MCF 10A (cell line): ENCODE results near the gene HIPK4. TPM values are rescaled to one million over a fixed set of nuclear protein-coding genes. Genes with fewer than 3 reads are reported as not detected.

Experiments used
- BruUV-seq: library from RNA; stranded (reverse); fragments of 400-500 nt; replicated peaks from 2 replicates; lab custom pipeline; 2021; lab: Mats Ljungman, UMichigan
- CTCF ChIA-PET: fragments of 300-600 bp; sonication (Branson Sonifier 250); formaldehyde crosslinking; extraction: SDS; loops from one replicate; lab custom pipeline; 2021; ENCODE audit warnings: antibody characterized with exemption, inconsistent platforms; lab: Yijun Ruan, JAX
- POLR2A ChIA-PET: fragments of 300-600, 350-650 bp; sonication (Branson Sonifier 250); formaldehyde crosslinking; extraction: SDS; loops from one replicate; lab custom pipeline; 2020; ENCODE audit warnings: antibody characterized with exemption, inconsistent platforms; lab: Yijun Ruan, JAX
- DNase-seq: peaks from one replicate; pipeline ENCODE4 v3.0.0-alpha.2; 2018; ENCODE audit not compliant: unreplicated experiment
- H3K27ac Mint-ChIP-seq: one replicate; pipeline ENCODE4 v1.8.0; 2022; ENCODE audit warnings: mild to moderate bottlenecking, low read depth, mixed read lengths; ENCODE audit not compliant: unreplicated experiment
- H3K27me3 Mint-ChIP-seq: one replicate; pipeline ENCODE4 v1.8.0; 2022; ENCODE audit warnings: mixed read lengths; ENCODE audit not compliant: insufficient read depth, unreplicated experiment
- H3K36me3 Mint-ChIP-seq: one replicate; pipeline ENCODE4 v1.8.0; 2022; ENCODE audit warnings: mild to moderate bottlenecking, moderate library complexity, mixed read lengths; ENCODE audit not compliant: insufficient read depth, unreplicated experiment
- H3K4me1 Mint-ChIP-seq: one replicate; pipeline ENCODE4 v1.8.0; 2022; ENCODE audit warnings: mixed read lengths; ENCODE audit not compliant: insufficient read depth, unreplicated experiment
- H3K4me3 Mint-ChIP-seq: one replicate; pipeline ENCODE4 v1.8.0; 2022; ENCODE audit warnings: mild to moderate bottlenecking, moderate library complexity, mixed read lengths; ENCODE audit not compliant: unreplicated experiment
- H3K9me3 Mint-ChIP-seq: one replicate; pipeline ENCODE4 v1.8.0; 2022; ENCODE audit warnings: mixed read lengths; ENCODE audit not compliant: unreplicated experiment
- CTCF ChIP-seq: fragments of 200-600 bp; IDR thresholded peaks from one replicate; pipeline ENCODE4 v1.8.0; 2022; ENCODE audit warnings: antibody characterized with exemption, mild to moderate bottlenecking; ENCODE audit not compliant: unreplicated experiment
- intact Hi-C: fragments of 100-400 bp; cut with micrococcal nuclease; formaldehyde crosslinking; loops from 2 replicates; pipeline ENCODE4 v1.14.1; 2022
- total RNA-seq: library from RNA; stranded (reverse); gene quantifications from 2 replicates; pipeline ENCODE4 v1.2.3, GENCODE V29; 2022

Gene HIPK4
- total RNA-seq, 1 experiment from 2014 or later: not detected

GRCh38 chr19:40339018-40339728 lies 50.8 kb downstream of the HIPK4 start:
- H3K36me3 Mint-ChIP-seq: peaks cover 47% of the 10 kb centered on the region
- H3K9me3 Mint-ChIP-seq: no peaks in the 10 kb centered on the region
- H3K4me3 Mint-ChIP-seq: no peak overlapping the region
- no peak for DNase-seq
- POLR2A ChIA-PET: interaction anchor here (0.5 to 1.5 kb wide), 3 partner anchors 9 to 87 kb away, joined by 3 to 4 read pairs (median 4); partner anchors contain the start of genes C19orf47, PLD3 and SERTAD1
- intact Hi-C loops: no loop called here
- H3K27me3 Mint-ChIP-seq: no peaks in the 10 kb centered on the region
- TF ChIP-seq CTCF: no peak
- no TSS peak for BruUV-seq
- peak overlapping the region; percentile 16 for H3K27ac Mint-ChIP-seq
- CTCF ChIA-PET: interaction anchor here (0.6 to 0.7 kb wide), 2 partner anchors 198 to 211 kb away, joined by 3 to 5 read pairs; no protein-coding TSS in a partner anchor
- peaks cover 25% of the 10 kb centered on the region for H3K4me1 Mint-ChIP-seq

GRCh38 chr19:40337594-40337993 lies 52.4 kb downstream of the HIPK4 start:
- ChIA-PET CTCF (no interaction called here), POLR2A (interaction anchor here (0.6 to 1.5 kb wide), 3 partner anchors 10 to 128 kb away, joined by 3 read pairs; partner anchors contain the start of genes BLVRB, C19orf47 and PLD3)
- peaks cover 58% of the 10 kb centered on the region for H3K36me3 Mint-ChIP-seq
- H3K27me3 Mint-ChIP-seq: no peaks in the 10 kb centered on the region
- intact Hi-C loops: no loop called here
- H3K9me3 Mint-ChIP-seq: no peaks in the 10 kb centered on the region
- DNase-seq: no peak
- no TSS peak for BruUV-seq
- no peak for TF ChIP-seq CTCF
- H3K4me3 Mint-ChIP-seq: no peak overlapping the region
- H3K4me1 Mint-ChIP-seq: peaks cover 12% of the 10 kb centered on the region
- H3K27ac Mint-ChIP-seq: no peak overlapping the region

GRCh38 chr19:40337107-40337506 lies 52.9 kb downstream of the HIPK4 start:
- Mint-ChIP-seq H3K4me1 (peaks cover 7% of the 10 kb centered on the region), H3K4me3 (no peak overlapping the region), H3K27ac (no peak overlapping the region), H3K27me3 (no peaks in the 10 kb centered on the region), H3K36me3 (peaks cover 63% of the 10 kb centered on the region), H3K9me3 (no peaks in the 10 kb centered on the region)
- POLR2A ChIA-PET: interaction anchor here (1.2 kb wide), 1 partner anchor 10 kb away, joined by 3 read pairs; no protein-coding TSS in a partner anchor
- no TSS peak for BruUV-seq
- no peak for DNase-seq
- CTCF ChIA-PET: no interaction called here
- intact Hi-C loops: no loop called here
- no peak for TF ChIP-seq CTCF

- Mint-ChIP-seq H3K27ac (no peak overlapping the region), H3K4me1 (peaks cover 2% of the 10 kb centered on the region), H3K36me3 (peaks cover 69% of the 10 kb centered on the region), H3K4me3 (no peak overlapping the region), H3K9me3 (no peaks in the 10 kb centered on the region), H3K27me3 (no peaks in the 10 kb centered on the region)
- POLR2A ChIA-PET: interaction anchor here (1.2 kb wide), 1 partner anchor 11 kb away, joined by 3 read pairs; no protein-coding TSS in a partner anchor
- TF ChIP-seq CTCF: no peak
- no peak for DNase-seq
- intact Hi-C loops: no loop called here
- BruUV-seq: no TSS peak
- CTCF ChIA-PET: interaction anchor here (0.6 kb wide), 1 partner anchor 183 kb away, joined by 3 read pairs; no protein-coding TSS in a partner anchor
Measured at GRCh38 chr19:40336601-40336900, 53.4 kb downstream of the HIPK4 start.
